Measurements from ENCODE around the gene TSPAN9. TPM values are rescaled to one million over a fixed set of nuclear protein-coding genes. Genes with fewer than 3 reads are reported as not detected.

TSPAN9 gene
- polyA plus RNA-seq, 1 donor (not counting 4 experiments of a cell fraction or from before 2014, with no cell fraction given), result 27.5 TPM

- H4K20me1 ChIP-seq (ENCODE audit: control insufficient read depth, extremely low read depth, insufficient read depth, low read length), result no peaks in the 10 kb centered on the region
- H3K4me3 ChIP-seq (ENCODE audit: control insufficient read depth in 2 of 3, extremely low read depth in 1 of 3, insufficient read depth in 2 of 3, low read depth in 1 of 3, low read length in 3 of 3), result no peak overlapping the region
- TF ChIP-seq, protein P1, sequence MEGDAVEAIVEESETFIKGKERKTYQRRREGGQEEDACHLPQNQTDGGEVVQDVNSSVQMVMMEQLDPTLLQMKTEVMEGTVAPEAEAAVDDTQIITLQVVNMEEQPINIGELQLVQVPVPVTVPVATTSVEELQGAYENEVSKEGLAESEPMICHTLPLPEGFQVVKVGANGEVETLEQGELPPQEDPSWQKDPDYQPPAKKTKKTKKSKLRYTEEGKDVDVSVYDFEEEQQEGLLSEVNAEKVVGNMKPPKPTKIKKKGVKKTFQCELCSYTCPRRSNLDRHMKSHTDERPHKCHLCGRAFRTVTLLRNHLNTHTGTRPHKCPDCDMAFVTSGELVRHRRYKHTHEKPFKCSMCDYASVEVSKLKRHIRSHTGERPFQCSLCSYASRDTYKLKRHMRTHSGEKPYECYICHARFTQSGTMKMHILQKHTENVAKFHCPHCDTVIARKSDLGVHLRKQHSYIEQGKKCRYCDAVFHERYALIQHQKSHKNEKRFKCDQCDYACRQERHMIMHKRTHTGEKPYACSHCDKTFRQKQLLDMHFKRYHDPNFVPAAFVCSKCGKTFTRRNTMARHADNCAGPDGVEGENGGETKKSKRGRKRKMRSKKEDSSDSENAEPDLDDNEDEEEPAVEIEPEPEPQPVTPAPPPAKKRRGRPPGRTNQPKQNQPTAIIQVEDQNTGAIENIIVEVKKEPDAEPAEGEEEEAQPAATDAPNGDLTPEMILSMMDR (optimal IDR thresholded peaks at IDR 0.05 in 1 of 3, IDR thresholded peaks at IDR 0.05 in 1 of 3, conservative IDR thresholded peaks at IDR 0.05 in 1 of 3; ENCODE audit: extremely low read depth in 1 of 3, insufficient read depth in 2 of 3, low read length in 3 of 3), result no peak
- TF ChIP-seq EZH2 (IDR thresholded peaks at IDR 0.05; ENCODE audit: low read length), result no peak
- no peaks in the 10 kb centered on the region for H3K9me1 ChIP-seq (ENCODE audit: control insufficient read depth, extremely low read depth, insufficient read depth, low read length)
- H3K27me3 ChIP-seq (ENCODE audit: control insufficient read depth, extremely low read depth, insufficient read depth, low read length), result no peaks in the 10 kb centered on the region
- H3K4me1 ChIP-seq (ENCODE audit: control insufficient read depth, extremely low read depth, insufficient read depth, low read length), result peaks cover 21% of the 10 kb centered on the region
- peaks cover 5 to 8% of the 10 kb centered on the region in 2 experiments for H3K36me3 ChIP-seq (ENCODE audit: control insufficient read depth in 2 of 2, extremely low read depth in 1 of 2, insufficient read depth in 2 of 2, low read length in 2 of 2)
- H3K79me2 ChIP-seq (ENCODE audit: control insufficient read depth, insufficient read depth, low read length), result peaks cover 23% of the 10 kb centered on the region
- dilution Hi-C loops (cut with MboI; ENCODE audit: extremely low pct_ligation_motif_present, low sequenced_read_pairs), result no loop called here
- FAIRE-seq, result no peak
- H3K27ac ChIP-seq (ENCODE audit: control insufficient read depth, insufficient read depth, low read length), result no peak overlapping the region
- no peak overlapping the region for H3K9ac ChIP-seq (ENCODE audit: control insufficient read depth, extremely low read depth, insufficient read depth, low read length)
- no peaks in the 10 kb centered on the region for H3K9me3 ChIP-seq (ENCODE audit: control insufficient read depth, low read depth, low read length)
- no peak overlapping the region for H3K4me2 ChIP-seq (ENCODE audit: control insufficient read depth, extremely low read depth, insufficient read depth, low read depth, low read length)
- H2AFZ ChIP-seq (ENCODE audit: control insufficient read depth, low read length), result no peak overlapping the region
- DNase-seq (ENCODE audit: low read depth, low spot score), result no peak
These were observed 6.2 kb downstream of the TSPAN9 start for GRCh38 chr12:3083241-3083920.

DNA sequence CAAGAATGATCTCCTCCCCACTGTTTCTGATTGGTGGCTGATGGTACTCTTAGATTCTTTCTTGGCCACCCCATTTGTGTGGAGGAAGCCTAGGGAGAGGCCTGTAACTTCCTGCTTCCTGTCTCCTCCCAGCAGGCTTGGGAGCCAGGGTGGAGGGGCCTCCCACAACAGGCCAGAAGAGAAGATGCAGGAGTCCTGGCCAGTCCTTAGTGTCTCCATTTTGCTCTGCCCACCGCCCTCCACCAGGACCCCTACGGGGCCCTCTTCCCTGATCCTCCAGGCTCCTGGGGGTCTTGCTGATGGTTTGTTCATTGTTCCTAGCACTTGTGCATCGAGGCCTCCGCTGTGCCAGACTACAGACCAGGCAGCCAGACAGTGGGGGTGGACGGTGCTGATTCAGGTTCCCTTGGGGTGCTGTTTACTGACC is 6.8 kb downstream of the TSPAN9 start:
- peaks cover 22% of the 10 kb centered on the region for H3K4me1 ChIP-seq (ENCODE audit: control insufficient read depth, extremely low read depth, insufficient read depth, low read length)
- no peak overlapping the region for H3K9ac ChIP-seq (ENCODE audit: control insufficient read depth, extremely low read depth, insufficient read depth, low read length)
- no peaks in the 10 kb centered on the region for H3K27me3 ChIP-seq (ENCODE audit: control insufficient read depth, extremely low read depth, insufficient read depth, low read length)
- DNase-seq (ENCODE audit: low read depth, low spot score), result no peak
- no peak for TF ChIP-seq EZH2 (IDR thresholded peaks at IDR 0.05; ENCODE audit: low read length)
- TF ChIP-seq, protein P1 (optimal IDR thresholded peaks at IDR 0.05 in 1 of 3, IDR thresholded peaks at IDR 0.05 in 1 of 3, conservative IDR thresholded peaks at IDR 0.05 in 1 of 3; ENCODE audit: extremely low read depth in 1 of 3, insufficient read depth in 2 of 3, low read length in 3 of 3), result no peak
- H4K20me1 ChIP-seq (ENCODE audit: control insufficient read depth, extremely low read depth, insufficient read depth, low read length), result no peaks in the 10 kb centered on the region
- no peaks in the 10 kb centered on the region for H3K9me3 ChIP-seq (ENCODE audit: control insufficient read depth, low read depth, low read length)
- dilution Hi-C loops (cut with MboI; ENCODE audit: extremely low pct_ligation_motif_present, low sequenced_read_pairs), result no loop called here
- no peaks in the 10 kb centered on the region for H3K9me1 ChIP-seq (ENCODE audit: control insufficient read depth, extremely low read depth, insufficient read depth, low read length)
- peaks cover 5 to 8% of the 10 kb centered on the region in 2 experiments for H3K36me3 ChIP-seq (ENCODE audit: control insufficient read depth in 2 of 2, extremely low read depth in 1 of 2, insufficient read depth in 2 of 2, low read length in 2 of 2)
- H2AFZ ChIP-seq (ENCODE audit: control insufficient read depth, low read length), result no peak overlapping the region
- H3K4me2 ChIP-seq (ENCODE audit: control insufficient read depth, extremely low read depth, insufficient read depth, low read depth, low read length), result no peak overlapping the region
- no peak overlapping the region for H3K4me3 ChIP-seq (ENCODE audit: control insufficient read depth in 2 of 3, extremely low read depth in 1 of 3, insufficient read depth in 2 of 3, low read depth in 1 of 3, low read length in 3 of 3)
- FAIRE-seq, result no peak
- H3K79me2 ChIP-seq (ENCODE audit: control insufficient read depth, insufficient read depth, low read length), result peaks cover 22% of the 10 kb centered on the region
- H3K27ac ChIP-seq (ENCODE audit: control insufficient read depth, insufficient read depth, low read length), result no peak overlapping the region
